ENCODE data around the gene GAPDH.
"Not testable (repeated sequence)": the region's sequence is repeated elsewhere in the genome, so short reads cannot be mapped to it uniquely, and the experiment has no call there.

The GAPDH gene

DNA sequence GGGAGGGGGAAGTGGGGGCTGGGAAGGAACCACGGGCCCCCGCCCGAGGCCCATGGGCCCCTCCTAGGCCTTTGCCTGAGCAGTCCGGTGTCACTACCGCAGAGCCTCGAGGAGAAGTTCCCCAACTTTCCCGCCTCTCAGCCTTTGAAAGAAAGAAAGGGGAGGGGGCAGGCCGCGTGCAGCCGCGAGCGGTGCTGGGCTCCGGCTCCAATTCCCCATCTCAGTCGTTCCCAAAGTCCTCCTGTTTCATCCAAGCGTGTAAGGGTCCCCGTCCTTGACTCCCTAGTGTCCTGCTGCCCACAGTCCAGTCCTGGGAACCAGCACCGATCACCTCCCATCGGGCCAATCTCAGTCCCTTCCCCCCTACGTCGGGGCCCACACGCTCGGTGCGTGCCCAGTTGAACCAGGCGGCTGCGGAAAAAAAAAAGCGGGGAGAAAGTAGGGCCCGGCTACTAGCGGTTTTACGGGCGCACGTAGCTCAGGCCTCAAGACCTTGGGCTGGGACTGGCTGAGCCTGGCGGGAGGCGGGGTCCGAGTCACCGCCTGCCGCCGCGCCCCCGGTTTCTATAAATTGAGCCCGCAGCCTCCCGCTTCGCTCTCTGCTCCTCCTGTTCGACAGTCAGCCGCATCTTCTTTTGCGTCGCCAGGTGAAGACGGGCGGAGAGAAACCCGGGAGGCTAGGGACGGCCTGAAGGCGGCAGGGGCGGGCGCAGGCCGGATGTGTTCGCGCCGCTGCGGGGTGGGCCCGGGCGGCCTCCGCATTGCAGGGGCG is at the start of gene GAPDH:
GAPDH (plus strand) TSS at position 595 of the 772 bp plus-strand sequence. CDS start 316 bp downstream, outside the sequence.
- peak; percentile 70 to 79 for DNase-seq (ENCODE audit: low read depth in 1 of 2, low spot score in 1 of 2)

DNA sequence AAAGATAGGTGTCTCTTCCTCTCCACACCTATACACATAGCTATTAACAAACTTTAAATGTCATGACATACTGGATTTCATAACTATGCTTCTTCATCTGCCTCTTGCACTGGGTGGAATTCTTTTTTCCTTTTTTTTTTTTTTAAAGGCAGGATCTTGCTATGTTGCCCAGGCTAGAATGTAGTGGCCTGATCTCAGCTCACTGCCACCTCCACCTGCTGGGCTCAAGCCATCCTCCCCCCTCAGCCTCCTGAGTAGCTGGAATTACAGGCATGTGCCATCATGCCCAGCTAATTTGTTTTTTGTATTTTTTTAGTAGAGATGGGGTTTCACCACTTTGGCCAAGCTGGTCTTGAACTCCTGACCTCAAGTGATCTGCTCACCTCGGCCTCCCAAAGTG is 46.1 kb upstream of the GAPDH start:
- no peak for DNase-seq (ENCODE audit: low read depth in 1 of 2, low spot score in 1 of 2)

DNA sequence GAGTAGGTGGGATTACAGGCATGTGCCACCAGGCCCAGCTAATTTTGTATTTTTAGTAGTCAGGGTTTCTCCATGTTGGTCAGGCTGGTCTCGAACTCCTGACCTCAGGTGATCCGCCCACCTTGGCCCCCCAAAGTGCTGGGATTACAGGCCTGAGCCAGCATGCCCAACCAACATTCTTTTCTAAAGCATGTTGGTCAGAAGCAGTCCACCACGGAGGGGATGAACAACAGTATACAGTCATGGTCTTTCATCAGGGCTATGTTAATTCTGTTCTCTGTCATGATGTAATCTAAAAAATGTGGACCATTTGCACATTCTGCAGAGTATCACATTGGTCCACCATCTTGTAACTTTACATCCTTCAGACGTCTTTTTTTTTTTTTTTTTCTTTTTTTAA is 44.9 kb upstream of the GAPDH start:
- DNase-seq (ENCODE audit: low read depth in 1 of 2, low spot score in 1 of 2) = no peak

DNA sequence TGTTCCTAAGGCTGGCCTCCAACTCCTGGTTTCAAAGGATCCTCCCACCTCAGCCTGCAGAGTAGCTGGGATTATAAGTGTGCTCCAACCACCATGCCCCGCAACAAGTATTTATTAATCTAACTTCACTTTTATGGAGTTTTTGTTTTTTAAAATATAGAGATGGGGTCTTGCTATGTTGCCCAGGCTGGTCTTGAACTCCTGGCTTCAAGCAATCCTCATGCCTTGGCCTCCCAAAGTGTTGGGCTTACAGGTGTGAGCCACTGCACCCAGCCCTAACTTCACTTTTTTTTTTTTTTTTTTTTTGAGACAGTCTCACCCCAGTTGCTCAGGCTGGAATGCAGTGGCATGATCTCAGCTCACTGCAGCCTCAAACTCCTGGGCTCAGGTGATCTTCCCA is 43.6 kb upstream of the GAPDH start:
- not testable (repeated sequence) for DNase-seq (ENCODE audit: low read depth in 1 of 2, low spot score in 1 of 2)

DNA sequence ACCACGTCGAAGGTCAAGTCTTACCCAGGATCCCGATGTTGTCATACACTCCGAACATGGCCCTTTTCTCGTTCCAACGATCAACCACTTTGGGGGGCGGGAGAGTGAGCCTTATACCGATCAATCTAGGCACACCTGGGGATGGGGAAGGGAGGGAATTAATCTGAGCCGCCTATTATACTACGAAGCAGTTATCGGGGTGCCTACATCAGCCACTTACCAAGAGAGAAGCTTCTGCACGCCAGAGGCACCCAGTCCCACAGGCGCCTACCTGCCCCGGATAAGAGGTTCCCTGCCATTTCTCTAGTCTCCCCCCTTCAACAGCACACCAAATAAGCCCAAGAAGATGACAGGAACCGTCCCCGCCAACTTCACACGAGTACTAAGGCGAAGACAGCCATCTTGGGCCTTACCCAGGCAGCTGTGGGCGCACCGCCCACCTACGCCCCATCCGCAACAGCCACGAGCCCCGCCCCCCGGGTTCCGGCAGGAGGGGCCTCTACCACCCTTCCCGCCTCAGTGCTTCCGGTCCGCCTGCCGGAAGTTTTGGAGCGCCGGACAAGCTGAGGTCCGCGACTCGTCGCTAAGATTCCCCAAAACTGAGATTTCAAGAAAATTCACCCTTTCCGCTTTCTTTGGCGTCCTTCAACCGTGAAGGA is 41.4 kb upstream of the GAPDH start, which contains the start of gene MRPL51:
MRPL51 (minus strand) TSS at position 425 of the 659 bp plus-strand sequence; CDS start at position 299, 126 bp downstream.
- peak; percentile 91 to 97 for DNase-seq (ENCODE audit: low read depth in 1 of 2, low spot score in 1 of 2)

DNA sequence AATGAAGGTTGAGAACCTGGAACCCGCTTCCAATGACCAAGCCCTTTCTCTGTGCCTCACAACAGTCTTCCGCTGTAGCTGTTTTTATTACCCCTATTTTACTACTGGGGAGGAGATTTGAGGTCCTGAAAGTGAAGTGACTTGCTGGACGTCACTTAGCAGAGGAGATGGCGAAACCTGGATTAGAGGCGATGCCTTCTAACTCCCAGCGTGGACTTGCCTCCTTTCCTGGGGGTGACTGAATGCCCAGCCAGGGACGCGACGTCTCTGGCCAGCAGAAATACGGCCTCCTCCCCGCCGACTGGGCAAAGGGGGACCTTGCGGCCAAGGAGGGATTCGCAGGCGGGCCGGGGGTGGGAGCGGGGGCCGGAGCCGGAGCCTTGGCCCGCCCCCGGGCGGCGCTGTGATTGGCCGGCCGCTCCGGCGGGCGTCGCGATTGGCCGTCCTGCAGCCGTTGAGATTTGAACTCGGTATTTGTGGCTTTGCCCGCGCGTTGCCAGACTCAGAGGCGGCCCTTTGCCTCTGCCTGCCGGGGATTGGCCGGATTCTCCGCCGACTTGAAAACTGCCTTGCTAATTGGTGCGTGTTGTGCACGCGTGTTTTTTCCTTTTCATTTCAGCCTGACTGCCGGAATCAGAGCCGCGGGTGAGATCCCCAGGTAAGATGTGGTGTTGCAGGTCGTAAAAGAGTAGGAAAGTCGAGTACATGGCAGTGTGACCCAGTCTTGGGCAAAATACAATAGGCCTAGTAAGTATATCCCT is 40.6 kb upstream of the GAPDH start, which contains the start of gene NCAPD2:
NCAPD2 (plus strand) TSS at position 606 of the 761 bp plus-strand sequence. CDS start 997 bp downstream, outside the sequence.
- DNase-seq (ENCODE audit: low read depth in 1 of 2, low spot score in 1 of 2) = peak; percentile 86 to 93

DNA sequence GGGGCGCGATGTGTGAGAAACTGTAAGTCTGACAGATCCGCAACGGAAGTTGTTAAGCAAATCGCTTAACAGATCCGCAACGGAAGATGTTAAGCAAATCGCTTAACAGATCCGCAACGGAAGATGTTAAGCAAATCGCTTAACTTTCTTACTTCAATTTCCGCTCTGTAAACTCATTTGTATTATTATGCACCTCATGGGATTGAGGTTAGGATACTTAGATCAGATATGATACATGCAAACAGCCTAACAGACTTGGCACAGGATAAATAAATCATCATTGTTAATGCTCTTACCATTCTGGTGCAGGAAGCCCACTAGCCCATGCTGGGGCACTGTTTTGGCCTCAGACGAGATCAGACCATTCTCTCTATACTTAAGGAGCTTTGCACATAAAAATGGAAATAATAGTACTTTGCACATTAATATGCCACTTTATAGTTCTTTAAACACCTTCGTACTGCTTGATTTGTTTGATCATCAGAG is 40.0 kb upstream of the GAPDH start:
- DNase-seq (ENCODE audit: low read depth in 1 of 2, low spot score in 1 of 2) = no peak

DNA sequence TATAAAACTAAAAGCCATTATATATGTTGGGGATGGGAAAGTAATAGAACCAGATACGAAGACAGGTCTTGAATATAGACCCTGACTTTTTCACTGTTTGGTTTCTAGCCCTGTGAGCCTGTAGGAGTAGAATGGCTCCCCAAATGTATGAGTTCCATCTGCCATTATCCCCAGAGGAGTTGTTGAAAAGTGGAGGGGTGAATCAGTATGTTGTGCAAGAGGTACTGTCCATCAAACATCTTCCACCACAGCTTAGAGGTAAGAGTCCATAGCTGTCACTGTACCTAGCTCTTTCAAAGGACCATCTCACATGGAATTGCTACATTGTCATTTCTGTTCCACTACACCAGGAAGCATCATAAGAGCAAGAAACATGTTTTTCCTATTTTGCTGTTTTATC is 39.3 kb upstream of the GAPDH start:
- DNase-seq (ENCODE audit: low read depth in 1 of 2, low spot score in 1 of 2) = no peak

DNA sequence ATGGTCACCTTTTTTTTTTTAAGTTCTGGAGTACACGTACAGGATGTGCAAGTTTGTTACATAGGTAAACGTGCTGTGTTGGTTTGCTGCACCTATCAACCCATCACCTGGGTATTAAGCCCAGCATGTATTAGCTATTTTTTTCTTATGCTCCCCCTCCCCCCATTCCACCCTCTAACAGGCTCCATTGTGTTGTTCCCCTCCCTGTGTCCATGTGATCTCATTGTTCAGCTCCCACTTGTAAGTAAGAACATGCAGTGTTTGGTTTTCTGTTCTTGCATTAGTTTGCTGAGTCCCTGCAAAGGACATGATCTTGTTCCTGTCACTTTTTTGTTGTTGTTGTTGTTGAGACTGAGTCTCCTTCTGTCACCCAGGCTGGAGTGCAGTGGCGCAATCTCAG is 37.0 kb upstream of the GAPDH start:
- DNase-seq (ENCODE audit: low read depth in 1 of 2, low spot score in 1 of 2) = not testable (repeated sequence)

DNA sequence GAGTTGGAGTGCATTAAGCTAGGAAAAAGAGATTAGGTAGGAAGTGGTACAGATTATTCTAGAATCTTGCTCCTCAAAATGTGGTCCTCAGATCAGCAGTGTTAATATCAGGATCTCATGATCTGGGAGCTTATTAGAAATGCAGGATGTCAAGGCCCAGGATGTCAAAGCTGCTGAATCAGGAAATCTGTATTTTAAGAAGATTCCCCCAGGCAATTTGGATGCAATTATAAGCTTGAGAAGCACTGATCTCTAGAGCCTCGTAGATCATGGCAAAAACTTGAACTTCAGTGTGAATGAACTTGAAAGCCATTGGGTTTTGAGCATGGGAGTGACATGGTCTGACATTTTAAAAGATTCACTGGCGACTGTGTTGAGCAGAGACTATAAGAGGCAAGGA is 33.9 kb upstream of the GAPDH start:
- DNase-seq (ENCODE audit: low read depth in 1 of 2, low spot score in 1 of 2) = no peak

DNA sequence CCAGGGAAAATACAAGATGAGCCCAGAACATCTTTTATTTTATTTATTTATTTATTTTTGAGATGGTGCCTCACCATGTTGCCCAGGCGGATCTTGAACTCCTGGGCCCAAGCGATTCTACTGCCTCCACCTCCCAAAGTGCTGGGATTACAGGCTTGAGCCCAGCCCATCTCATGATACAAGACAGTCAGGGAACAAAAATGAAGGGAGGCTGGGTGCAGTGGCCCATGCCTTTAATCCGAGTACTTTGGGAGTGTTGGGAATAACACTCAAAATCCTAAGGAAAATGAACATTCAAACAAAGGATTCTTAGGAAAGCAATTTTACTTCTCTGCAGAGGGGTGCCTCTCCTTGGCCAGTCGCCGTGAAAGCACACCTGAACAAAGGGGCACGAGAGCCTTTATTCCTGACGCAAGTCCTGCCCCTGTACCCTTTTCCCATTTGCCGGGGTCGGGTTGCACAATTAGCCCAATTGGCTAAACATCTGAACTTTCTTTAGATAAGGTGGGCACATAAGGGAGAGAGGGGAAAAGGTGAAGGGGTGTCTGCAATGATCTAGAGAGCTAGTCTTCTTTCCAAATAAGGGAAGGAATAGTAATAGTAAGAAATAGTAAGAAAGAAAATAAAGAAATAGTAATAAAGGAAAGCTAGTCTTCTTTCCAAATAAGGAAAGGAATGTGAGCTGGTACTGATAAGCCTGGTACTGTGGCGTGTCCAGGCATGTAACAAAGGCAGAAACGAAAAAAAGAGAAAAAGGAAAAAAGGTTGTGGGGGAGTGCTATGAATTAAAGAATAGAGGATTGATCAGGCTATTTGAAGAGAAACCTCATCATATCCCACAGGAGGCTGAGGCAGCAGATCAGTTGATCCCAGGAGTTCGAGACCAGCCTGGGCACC is 27.0 kb upstream of the GAPDH start:
- DNase-seq (ENCODE audit: low read depth in 1 of 2, low spot score in 1 of 2) = no peak

DNA sequence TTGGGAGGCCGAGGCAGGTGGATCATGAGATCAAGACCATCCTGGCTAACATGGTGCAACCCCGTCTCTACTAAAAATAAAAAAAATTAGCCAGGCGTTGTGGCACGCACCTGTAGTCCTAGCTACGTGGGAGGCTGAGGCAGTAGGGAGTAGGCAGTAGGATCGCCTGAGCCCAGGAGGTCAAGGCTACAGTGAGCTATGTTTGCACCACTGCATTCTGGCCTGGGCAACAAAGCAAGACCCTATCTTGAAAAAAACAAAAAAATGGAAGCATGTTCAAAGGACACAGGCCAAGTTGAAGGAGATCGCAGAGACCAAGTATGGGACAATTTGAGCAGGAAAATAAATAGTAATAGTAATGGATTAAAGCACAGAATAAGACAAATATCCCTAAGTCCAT is 26.2 kb upstream of the GAPDH start:
- DNase-seq (ENCODE audit: low read depth in 1 of 2, low spot score in 1 of 2) = no peak

DNA sequence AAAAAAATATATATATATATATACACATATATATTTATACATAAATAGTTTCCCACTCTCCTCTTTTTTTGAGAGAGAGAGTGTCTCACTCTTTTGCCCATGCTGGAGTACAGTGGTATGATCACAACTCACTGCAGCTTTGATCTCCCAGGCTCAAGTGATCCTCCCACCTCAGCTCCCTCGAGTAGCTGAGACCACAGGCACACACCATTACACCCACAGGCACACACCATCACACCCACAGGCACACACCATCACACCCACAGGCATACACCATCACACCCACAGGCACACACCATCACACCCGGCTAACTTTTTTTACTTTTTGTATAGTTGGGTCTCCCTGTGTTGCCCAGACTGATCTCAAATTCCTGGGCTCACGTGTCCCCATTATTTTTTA is 14.1 kb upstream of the GAPDH start:
- no peak for DNase-seq (ENCODE audit: low read depth in 1 of 2, low spot score in 1 of 2)

DNA sequence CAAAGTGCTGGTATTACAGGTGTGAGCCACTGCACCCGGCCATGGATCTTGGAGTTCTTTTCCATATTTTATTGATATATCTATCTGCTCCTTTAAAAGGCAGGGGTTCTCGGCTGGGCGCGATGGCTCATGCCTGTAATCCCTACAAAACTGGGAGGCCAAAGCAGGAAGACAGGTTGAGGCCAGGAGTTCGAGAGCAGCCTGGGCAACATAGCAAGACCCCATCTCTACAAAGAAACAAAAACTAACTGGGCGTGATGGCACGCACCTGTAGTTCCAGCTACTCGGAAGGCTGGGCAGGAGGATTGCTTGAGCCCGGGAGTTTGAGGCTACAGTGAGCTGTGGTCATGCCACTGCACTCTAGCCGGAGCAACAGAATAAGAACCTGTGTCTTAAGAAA is 12.1 kb upstream of the GAPDH start:
- no peak for DNase-seq (ENCODE audit: low read depth in 1 of 2, low spot score in 1 of 2)

DNA sequence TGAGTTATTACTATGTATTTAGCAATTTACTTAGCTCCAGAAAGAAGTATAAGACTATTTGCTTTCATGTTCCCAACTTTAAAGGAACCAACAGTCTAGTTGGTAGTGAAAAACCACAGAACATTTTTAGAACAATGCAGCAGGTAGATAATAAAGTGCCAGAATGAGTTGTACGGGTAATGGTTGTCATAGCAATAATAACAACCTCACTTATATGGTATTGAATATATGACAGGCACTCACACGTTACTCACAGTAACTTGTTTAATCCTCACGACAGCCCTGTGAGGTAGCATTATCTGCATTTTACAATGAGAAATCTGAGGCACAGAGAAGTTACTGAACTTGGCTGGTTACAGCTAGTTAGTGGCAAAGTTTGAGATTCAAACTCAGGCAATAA is 10.6 kb upstream of the GAPDH start:
- DNase-seq (ENCODE audit: low read depth in 1 of 2, low spot score in 1 of 2) = no peak

DNA sequence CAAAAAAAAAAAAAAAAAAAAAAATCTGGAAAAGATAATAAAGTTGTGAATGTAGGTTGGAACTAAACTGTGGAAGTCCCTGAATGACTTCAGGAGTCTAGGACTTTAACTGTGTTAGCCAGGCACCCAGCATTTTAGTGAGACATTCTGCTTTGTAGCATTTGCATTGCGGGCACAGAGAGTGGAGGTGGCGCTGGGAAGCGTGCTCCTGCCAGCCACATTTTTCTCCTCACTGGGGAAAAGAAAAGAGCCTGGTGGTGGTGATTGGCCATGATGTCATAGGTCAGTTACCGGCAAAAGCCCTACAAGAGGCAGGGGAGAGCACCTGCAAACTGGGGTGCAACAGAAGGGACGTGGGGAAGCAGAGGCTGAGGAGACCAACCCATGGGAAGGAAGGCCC is 9.7 kb upstream of the GAPDH start:
- no peak for DNase-seq (ENCODE audit: low read depth in 1 of 2, low spot score in 1 of 2)

DNA sequence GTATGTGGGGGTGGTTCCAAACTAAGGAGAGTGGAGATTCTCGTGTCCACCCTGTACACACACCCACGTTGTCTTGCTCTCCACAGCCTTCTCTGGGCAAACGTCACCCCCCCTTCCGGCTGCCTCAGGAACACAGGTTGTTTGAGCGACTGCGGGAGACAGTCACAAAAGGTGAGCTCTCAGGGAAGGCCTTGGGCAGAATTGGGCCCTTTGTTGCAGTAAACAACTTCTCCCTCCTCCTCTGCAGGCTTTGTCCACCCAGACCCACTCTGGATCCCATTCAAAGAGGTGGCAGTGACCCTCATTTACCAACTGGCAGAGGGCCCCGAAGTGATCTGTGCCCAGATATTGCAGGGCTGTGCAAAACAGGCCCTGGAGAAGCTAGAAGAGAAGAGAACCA is 8.1 kb upstream of the GAPDH start:
- DNase-seq (ENCODE audit: low read depth in 1 of 2, low spot score in 1 of 2) = no peak

DNA sequence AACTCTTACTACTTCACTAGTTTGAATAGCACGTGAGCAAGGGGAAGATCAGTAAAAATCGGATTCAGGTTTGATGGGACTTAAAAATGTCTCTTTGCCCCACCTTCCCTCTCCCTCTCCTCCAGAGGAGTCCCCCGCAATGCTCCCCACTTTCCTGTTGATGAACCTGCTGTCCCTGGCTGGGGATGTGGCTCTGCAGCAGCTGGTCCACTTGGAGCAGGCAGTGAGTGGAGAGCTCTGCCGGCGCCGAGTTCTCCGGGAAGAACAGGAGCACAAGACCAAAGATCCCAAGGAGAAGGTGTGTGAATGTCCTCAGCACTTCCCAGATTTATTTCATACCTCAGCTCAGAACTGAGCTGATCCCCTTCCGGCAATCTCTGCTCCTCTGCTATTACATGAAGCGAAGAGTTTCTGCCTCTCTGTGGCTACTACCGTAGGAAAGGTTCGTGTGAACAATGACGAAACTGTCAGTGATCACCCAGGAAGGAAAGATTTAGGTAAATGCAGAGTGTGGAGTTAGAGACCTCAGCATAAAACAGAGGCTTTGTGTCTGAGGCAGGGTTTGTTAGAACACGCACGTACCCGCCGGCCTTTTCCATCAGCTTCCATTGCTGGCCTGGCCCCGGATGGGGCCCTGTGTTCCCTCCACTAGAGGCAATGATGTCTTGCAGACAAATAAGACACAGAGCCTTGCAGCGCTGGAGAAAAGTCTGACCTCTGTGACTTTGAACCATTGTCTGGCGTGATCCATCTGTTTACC is 7.4 kb upstream of the GAPDH start:
- no peak for DNase-seq (ENCODE audit: low read depth in 1 of 2, low spot score in 1 of 2)

DNA sequence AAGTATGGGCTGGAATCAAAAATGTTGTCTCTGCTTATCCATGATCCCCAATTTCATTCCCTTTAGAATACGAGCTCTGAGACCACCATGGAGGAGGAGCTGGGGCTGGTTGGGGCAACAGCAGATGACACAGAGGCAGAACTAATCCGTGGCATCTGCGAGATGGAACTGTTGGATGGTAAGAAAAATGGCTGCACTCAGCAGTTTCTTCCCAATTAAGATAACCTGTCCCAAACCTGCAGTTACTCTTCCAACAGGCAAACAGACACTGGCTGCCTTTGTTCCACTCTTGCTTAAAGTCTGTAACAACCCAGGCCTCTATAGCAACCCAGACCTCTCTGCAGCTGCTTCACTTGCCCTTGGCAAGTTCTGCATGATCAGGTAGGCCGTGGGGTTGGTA is 6.6 kb upstream of the GAPDH start:
- no peak for DNase-seq (ENCODE audit: low read depth in 1 of 2, low spot score in 1 of 2)

All from activated T-helper 1 cell treated with anti-CD3 and anti-CD28 coated beads, Interleukin-2, amount 50 U/mL, for 16 hours (primary cell).